ENCODE results near the gene EXO1. TPM values are rescaled to one million over a fixed set of nuclear protein-coding genes. Genes with fewer than 3 reads are reported as not detected.

EXO1 gene
- total and polyA plus RNA-seq, 9 of the 15 experiments (the other 6 are each of a cell fraction or from before 2014, with no cell fraction given), result 36.0 to 125 (median 83.9) TPM

DNA sequence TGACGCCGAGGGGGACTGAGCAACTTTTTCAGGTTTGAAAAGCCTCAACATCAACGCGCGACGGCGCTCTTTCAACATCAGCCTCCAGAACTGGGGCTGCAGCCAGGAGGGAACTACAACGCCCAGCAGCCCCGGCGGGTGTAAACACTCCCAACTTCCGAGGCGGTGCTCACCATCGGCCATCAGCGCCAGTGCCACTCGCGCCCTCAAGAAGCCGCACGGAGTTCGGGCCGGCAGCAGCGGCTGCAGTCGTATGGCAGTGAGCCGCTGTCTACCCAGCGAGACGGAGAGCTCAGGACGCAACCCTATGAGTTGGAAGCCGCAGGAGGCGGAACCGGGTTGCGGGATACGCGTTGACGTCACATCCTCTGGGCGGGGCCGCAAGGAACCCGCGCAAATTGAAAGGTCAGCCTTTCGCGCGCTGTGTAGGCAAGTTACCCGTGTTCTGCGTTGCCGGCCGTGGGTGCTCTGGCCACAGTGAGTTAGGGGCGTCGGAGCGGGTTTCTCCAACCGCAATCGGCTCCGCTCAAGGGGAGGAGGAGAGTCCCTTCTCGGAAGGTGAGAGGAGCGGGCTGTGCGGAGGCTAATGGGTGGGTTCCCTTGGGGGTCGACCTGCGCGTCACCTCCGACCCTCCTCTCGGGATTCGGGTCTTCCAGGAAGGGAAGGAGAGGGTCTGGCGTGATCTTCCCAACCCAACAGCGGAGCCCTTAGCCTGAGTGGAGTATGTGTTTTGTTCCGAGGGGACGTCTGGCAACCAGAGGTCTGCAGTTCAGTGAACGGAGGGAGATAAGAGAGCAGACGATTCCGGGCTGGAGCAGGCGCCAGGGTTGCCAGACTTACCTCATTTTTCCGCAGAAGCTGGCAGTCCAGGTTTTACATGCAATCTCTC is at the start of gene EXO1 (continued):
- TF ChIP-seq STAG1 (CRISPR knock-in tag; IDR thresholded peaks at IDR 0.05; ENCODE audit: borderline replicate concordance), result no peak
- peak; percentile 93 for TF ChIP-seq EP400 (IDR thresholded peaks at IDR 0.05)
- no peak for TF ChIP-seq ZNF311 (CRISPR knock-in tag; IDR thresholded peaks at IDR 0.05)
- 0 out of 2 replicates have a peak, but pooled peaks have one; percentile 70 for TF ChIP-seq MTA3 (IDR thresholded peaks at IDR 0.05; ENCODE audit: borderline replicate concordance)
- no peak for TF ChIP-seq CBX2 (IDR thresholded peaks at IDR 0.05; ENCODE audit: insufficient read depth, low read length, poor library complexity, severe bottlenecking)
- no peak for TF ChIP-seq EP300 (IDR thresholded peaks at IDR 0.05; ENCODE audit: low read length)
- TF ChIP-seq, protein P1, sequence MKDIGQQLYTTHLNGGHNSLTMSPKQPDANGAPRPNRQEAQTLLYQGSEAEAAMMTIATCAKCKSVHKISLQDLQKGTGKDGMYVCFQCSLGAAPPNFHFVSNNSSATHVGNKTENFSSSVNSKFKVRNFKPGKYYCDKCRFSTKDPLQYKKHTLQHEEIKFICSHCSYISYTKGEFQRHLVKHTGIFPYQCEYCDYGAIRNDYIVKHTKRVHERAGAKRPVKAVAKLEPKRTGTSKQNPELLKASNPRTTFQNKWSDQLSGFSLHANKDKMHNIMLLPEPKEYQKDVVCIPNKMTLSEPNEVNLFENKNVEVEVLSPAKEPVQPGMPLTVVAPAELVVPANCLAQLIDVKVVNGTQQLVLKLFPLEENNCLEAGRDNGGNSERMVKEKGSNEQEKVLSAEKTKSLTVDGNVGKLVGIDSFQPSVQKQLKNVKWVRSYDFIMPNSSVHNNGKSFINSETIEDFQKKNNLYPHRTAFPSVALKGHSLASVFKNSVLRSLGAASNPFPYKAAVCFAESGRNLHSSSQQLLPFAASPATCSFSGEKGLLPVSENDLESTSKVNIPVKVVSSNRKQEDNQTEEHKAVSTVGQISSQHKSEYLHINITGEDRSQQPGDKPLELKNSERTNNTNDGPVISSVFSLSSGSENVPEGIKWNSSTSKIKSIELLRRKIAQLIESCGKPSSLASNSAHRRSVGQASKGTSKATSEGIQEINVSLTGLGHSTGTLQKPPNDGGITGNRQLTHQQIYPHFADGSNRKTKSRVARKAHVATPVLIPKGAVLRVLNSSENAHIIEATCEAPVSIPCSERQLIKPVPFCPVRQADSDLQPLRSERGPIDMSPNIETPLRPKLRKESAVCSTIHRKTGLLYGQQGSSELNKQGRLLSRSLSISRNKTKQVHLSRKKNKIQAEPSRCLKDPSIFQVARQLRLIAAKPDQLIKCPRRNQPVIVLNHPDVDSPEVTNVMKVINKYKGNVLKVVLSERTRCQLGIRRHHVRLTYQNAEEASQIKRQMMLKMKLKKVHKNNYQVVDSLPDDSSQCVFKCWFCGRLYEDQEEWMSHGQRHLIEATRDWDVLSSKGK (CRISPR knock-in tag; IDR thresholded peaks at IDR 0.05), result no peak
- no peak for TF ChIP-seq SNIP1 (IDR thresholded peaks at IDR 0.05; ENCODE audit: low read depth)
- no peak for TF ChIP-seq ZNF561 (CRISPR knock-in tag; conservative IDR thresholded peaks at IDR 0.05)
- TF ChIP-seq TGIF2 (CRISPR knock-in tag; IDR thresholded peaks at IDR 0.05), result peak; percentile 70; the same call in 1 of the 2 replicates
- TF ChIP-seq NFATC3 (IDR thresholded peaks at IDR 0.05), result no peak
- no peak for TF ChIP-seq ATF2 (CRISPR knock-in tag; IDR thresholded peaks at IDR 0.05)
- TF ChIP-seq, protein P2, sequence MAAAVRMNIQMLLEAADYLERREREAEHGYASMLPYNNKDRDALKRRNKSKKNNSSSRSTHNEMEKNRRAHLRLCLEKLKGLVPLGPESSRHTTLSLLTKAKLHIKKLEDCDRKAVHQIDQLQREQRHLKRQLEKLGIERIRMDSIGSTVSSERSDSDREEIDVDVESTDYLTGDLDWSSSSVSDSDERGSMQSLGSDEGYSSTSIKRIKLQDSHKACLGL (CRISPR knock-in tag; IDR thresholded peaks at IDR 0.05; ENCODE audit: borderline replicate concordance, poor library complexity, severe bottlenecking), result peak; percentile 58
- no peak for TF ChIP-seq SFPQ (IDR thresholded peaks at IDR 0.05; ENCODE audit: low read depth, low read length)
- no peak for TF ChIP-seq RFX1 (IDR thresholded peaks at IDR 0.05)
- TF ChIP-seq ZBED1 (IDR thresholded peaks at IDR 0.05), result no peak; the same call in 1 of the 2 replicates
- no peak; the same call in 1 of the 2 replicates for TF ChIP-seq ZNF232 (CRISPR knock-in tag; IDR thresholded peaks at IDR 0.05)
- TF ChIP-seq HCFC1 (IDR thresholded peaks at IDR 0.05; ENCODE audit: low read depth, low read length), result peak; percentile 97
- TF ChIP-seq, protein P3, sequence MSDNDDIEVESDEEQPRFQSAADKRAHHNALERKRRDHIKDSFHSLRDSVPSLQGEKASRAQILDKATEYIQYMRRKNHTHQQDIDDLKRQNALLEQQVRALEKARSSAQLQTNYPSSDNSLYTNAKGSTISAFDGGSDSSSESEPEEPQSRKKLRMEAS (CRISPR knock-in tag; IDR thresholded peaks at IDR 0.05), result peak; percentile 86
- peak; percentile 86; the same call in 1 of the 2 replicates for TF ChIP-seq KAT7 (CRISPR knock-in tag; IDR thresholded peaks at IDR 0.05; ENCODE audit: borderline replicate concordance)
